NCI-H82 treated with DMSO at 0.1 percent for 48 hours (cell line): ENCODE data around the gene ADAT3.
"Not testable (repeated sequence)": the region's sequence is repeated elsewhere in the genome, so short reads cannot be mapped to it uniquely, and the experiment has no call there.

Source experiments
- DNase-seq: peaks from one replicate; lab custom pipeline; 2025; ENCODE audit not compliant: unreplicated experiment; lab: John Stamatoyannopoulos, UW

ADAT3 gene

GRCh38 chr19:1866693-1867348 is 38.4 kb upstream of the ADAT3 start:
- no peak for DNase-seq

GRCh38 chr19:1867349-1867724 is 37.9 kb upstream of the ADAT3 start:
- no peak for DNase-seq

GRCh38 chr19:1868971-1869370 is 36.2 kb upstream of the ADAT3 start:
- no peak for DNase-seq

- DNase-seq, result no peak
Observed at GRCh38 chr19:1871140-1871597, 34.0 kb upstream of the ADAT3 start.

- DNase-seq, result no peak
Observed at GRCh38 chr19:1871630-1872029, 33.6 kb upstream of the ADAT3 start.

- no peak for DNase-seq
Observed at GRCh38 chr19:1872807-1873523, 32.2 kb upstream of the ADAT3 start.

- DNase-seq, result no peak
Observed at GRCh38 chr19:1873524-1874473, 31.4 kb upstream of the ADAT3 start.

GRCh38 chr19:1874554-1875185 is 30.5 kb upstream of the ADAT3 start:
- no peak for DNase-seq

- DNase-seq, result not testable (repeated sequence)
Observed at GRCh38 chr19:1875265-1875645, 29.9 kb upstream of the ADAT3 start.

- DNase-seq, result peak; percentile 59
Observed at GRCh38 chr19:1875646-1876495, 29.3 kb upstream of the ADAT3 start.

- DNase-seq, result not testable (repeated sequence)
Observed at GRCh38 chr19:1876496-1877279, 28.5 kb upstream of the ADAT3 start.

GRCh38 chr19:1877280-1877660 is 27.9 kb upstream of the ADAT3 start:
- DNase-seq, result not testable (repeated sequence)

GRCh38 chr19:1878583-1878982 is 26.6 kb upstream of the ADAT3 start:
- not testable (repeated sequence) for DNase-seq

- not testable (repeated sequence) for DNase-seq
Observed at GRCh38 chr19:1879982-1880381, 25.2 kb upstream of the ADAT3 start.

GRCh38 chr19:1880611-1881392 is 24.4 kb upstream of the ADAT3 start:
- no peak for DNase-seq

- DNase-seq, result not testable (repeated sequence)
Observed at GRCh38 chr19:1881393-1882088, 23.7 kb upstream of the ADAT3 start.

GRCh38 chr19:1882089-1882785 is 23.0 kb upstream of the ADAT3 start:
- DNase-seq, result no peak
